NCI-H1092 treated with DMSO at 0.1 percent for 48 hours (cell line): ENCODE results near the gene BCAM.
"Not testable (repeated sequence)": the region's sequence is repeated elsewhere in the genome, so short reads cannot be mapped to it uniquely, and the experiment has no call there.

Experiments used
- DNase-seq: peaks from one replicate; lab custom pipeline; 2025; lab: John Stamatoyannopoulos, UW

Gene BCAM

GRCh38 chr19:44808463-44809371, at the start of gene BCAM:
Gene BCAM, plus strand, starts transcription at chr19:44809103. Its CDS starts 22 bp downstream, at chr19:44809125.
- peak; percentile 21 for DNase-seq

GRCh38 chr19:44762038-44762437, 46.9 kb upstream of the BCAM start:
- no peak for DNase-seq

GRCh38 chr19:44765033-44765948, 43.6 kb upstream of the BCAM start:
- no peak for DNase-seq

GRCh38 chr19:44765949-44766335, 43.0 kb upstream of the BCAM start:
- no peak for DNase-seq

- no peak for DNase-seq
Measured at GRCh38 chr19:44767295-44768180, 41.4 kb upstream of the BCAM start.

GRCh38 chr19:44770550-44771257, 38.2 kb upstream of the BCAM start:
- DNase-seq, result peak; percentile 67

- DNase-seq, result not testable (repeated sequence)
Measured at GRCh38 chr19:44772144-44772543, 36.8 kb upstream of the BCAM start.

- DNase-seq, result no peak
Measured at GRCh38 chr19:44772959-44773358, 35.9 kb upstream of the BCAM start.

- DNase-seq, result no peak
Measured at GRCh38 chr19:44775676-44776240, 33.1 kb upstream of the BCAM start.

GRCh38 chr19:44776402-44777096, 32.4 kb upstream of the BCAM start:
- DNase-seq, result no peak

- peak; percentile 12 for DNase-seq
Measured at GRCh38 chr19:44777715-44778347, 31.1 kb upstream of the BCAM start, which contains the start of gene CBLC. Gene CBLC, plus strand, starts transcription at chr19:44777890. Its CDS starts 42 bp downstream, at chr19:44777932.

GRCh38 chr19:44779150-44779549, 29.8 kb upstream of the BCAM start:
- DNase-seq, result no peak

- not testable (repeated sequence) for DNase-seq
Measured at GRCh38 chr19:44781694-44782093, 27.2 kb upstream of the BCAM start.

GRCh38 chr19:44782729-44783128, 26.2 kb upstream of the BCAM start:
- no peak for DNase-seq

- no peak for DNase-seq
Measured at GRCh38 chr19:44783545-44783944, 25.4 kb upstream of the BCAM start.

GRCh38 chr19:44785271-44785670, 23.6 kb upstream of the BCAM start:
- DNase-seq, result no peak

GRCh38 chr19:44785993-44786392, 22.9 kb upstream of the BCAM start:
- DNase-seq, result no peak

GRCh38 chr19:44788971-44789370, 19.9 kb upstream of the BCAM start:
- no peak for DNase-seq

GRCh38 chr19:44789943-44790483, 18.9 kb upstream of the BCAM start:
- DNase-seq, result no peak
